RWPE2 (cell line): ENCODE data around the gene MBD3.
A peak's percentile ranks its signal among the peaks of the same experiment; 100 is the strongest.

Experiments
- ATAC-seq: fragments of 200-7000 bp; cut with Tn5 transposase; 3 replicates; pipeline ENCODE4 v1.9.1; 2021; ENCODE audit warnings: low read depth
- DNase-seq: peaks from one replicate; pipeline ENCODE4 v3.0.0-alpha.2; 2020; ENCODE audit warnings: low spot score
- H3K27ac ChIP-seq: fragments of 450-650 bp; 2 replicates; pipeline ENCODE4 v1.5.1; 2017; ENCODE audit warnings: mild to moderate bottlenecking; ENCODE audit not compliant: poor library complexity, severe bottlenecking
- H3K27me3 ChIP-seq: fragments of 250-450 bp; sonication (Bioruptor Pico); 2 replicates; pipeline ENCODE4 v1.5.1; 2021; ENCODE audit warnings: mild to moderate bottlenecking, moderate library complexity; ENCODE audit not compliant: insufficient read depth, poor library complexity, severe bottlenecking
- H3K36me3 ChIP-seq: fragments of 250-450 bp; sonication (Bioruptor Pico); 2 replicates; pipeline ENCODE4 v1.5.1; 2020; ENCODE audit warnings: low read depth, mild to moderate bottlenecking, moderate library complexity
- H3K4me1 ChIP-seq: fragments of 250-450 bp; sonication (Bioruptor Pico); 2 replicates; pipeline ENCODE4 v1.5.1; 2021; ENCODE audit warnings: mild to moderate bottlenecking, moderate library complexity; ENCODE audit not compliant: insufficient read depth, poor library complexity, severe bottlenecking
- H3K4me3 ChIP-seq: fragments of 250-450 bp; sonication (Bioruptor Pico); 2 replicates; pipeline ENCODE4 v1.5.1; 2021; ENCODE audit warnings: mild to moderate bottlenecking, moderate library complexity; ENCODE audit not compliant: severe bottlenecking
- H3K9me3 ChIP-seq: fragments of 250-450 bp; sonication (Bioruptor Pico); 2 replicates; pipeline ENCODE4 v1.5.1; 2021; ENCODE audit warnings: mild to moderate bottlenecking, moderate library complexity; ENCODE audit not compliant: severe bottlenecking
- TF ChIP-seq, protein P1 (sequence below): fragments of 450-650 bp; IDR thresholded peaks from one replicate; pipeline ENCODE4 v1.5.1; 2017; ENCODE audit warnings: mild to moderate bottlenecking, moderate library complexity; ENCODE audit not compliant: poor library complexity, severe bottlenecking

The MBD3 gene

DNA sequence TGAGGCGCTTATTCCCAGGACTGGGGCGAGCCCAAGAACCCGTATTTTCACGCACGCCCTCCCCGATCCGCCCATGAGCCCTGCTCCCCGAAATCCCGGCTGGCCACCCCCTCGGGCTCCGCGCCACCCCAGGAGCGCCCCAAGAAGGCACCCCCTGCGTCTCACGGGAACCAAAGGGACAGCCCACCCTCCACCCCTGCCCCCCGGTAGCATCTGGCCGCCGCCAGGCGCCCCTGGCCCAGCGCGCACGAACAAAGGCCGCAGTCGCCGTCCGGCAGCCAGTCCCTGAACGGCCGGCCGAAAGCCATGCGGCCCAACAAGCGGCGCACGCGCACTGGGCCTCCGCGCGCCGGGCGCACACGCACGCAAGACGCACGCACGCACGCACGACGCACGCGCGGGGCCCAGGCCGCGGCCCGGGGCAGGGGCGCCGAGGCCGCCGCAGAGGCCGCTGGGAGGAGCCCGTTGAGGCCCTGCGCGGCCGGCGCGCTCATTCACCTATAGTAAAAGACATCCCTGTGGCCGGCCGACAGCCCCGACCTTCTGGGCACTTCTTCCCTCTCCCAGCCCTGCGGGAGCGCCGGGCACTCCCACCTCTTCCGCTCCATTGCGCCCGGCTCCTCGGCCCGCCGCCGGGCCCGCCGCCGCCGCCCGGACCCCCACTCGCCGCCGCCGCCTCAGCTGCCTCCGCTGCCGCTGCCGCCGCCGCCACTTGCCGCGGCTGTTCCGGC is 476 bp downstream of the MBD3 start:
- H3K4me1 ChIP-seq, result peaks cover 30% of the 10 kb centered on the region
- H3K27ac ChIP-seq, result peak overlapping the region; percentile 90
- peaks cover 8% of the 10 kb centered on the region for H3K36me3 ChIP-seq
- H3K9me3 ChIP-seq, result no peaks in the 10 kb centered on the region
- peak overlapping the region; percentile 95 for H3K4me3 ChIP-seq
- no peaks in the 10 kb centered on the region for H3K27me3 ChIP-seq
- TF ChIP-seq, protein P1, sequence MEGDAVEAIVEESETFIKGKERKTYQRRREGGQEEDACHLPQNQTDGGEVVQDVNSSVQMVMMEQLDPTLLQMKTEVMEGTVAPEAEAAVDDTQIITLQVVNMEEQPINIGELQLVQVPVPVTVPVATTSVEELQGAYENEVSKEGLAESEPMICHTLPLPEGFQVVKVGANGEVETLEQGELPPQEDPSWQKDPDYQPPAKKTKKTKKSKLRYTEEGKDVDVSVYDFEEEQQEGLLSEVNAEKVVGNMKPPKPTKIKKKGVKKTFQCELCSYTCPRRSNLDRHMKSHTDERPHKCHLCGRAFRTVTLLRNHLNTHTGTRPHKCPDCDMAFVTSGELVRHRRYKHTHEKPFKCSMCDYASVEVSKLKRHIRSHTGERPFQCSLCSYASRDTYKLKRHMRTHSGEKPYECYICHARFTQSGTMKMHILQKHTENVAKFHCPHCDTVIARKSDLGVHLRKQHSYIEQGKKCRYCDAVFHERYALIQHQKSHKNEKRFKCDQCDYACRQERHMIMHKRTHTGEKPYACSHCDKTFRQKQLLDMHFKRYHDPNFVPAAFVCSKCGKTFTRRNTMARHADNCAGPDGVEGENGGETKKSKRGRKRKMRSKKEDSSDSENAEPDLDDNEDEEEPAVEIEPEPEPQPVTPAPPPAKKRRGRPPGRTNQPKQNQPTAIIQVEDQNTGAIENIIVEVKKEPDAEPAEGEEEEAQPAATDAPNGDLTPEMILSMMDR, result no peak
- peak; percentile 71 for ATAC-seq
- DNase-seq, result no peak

DNA sequence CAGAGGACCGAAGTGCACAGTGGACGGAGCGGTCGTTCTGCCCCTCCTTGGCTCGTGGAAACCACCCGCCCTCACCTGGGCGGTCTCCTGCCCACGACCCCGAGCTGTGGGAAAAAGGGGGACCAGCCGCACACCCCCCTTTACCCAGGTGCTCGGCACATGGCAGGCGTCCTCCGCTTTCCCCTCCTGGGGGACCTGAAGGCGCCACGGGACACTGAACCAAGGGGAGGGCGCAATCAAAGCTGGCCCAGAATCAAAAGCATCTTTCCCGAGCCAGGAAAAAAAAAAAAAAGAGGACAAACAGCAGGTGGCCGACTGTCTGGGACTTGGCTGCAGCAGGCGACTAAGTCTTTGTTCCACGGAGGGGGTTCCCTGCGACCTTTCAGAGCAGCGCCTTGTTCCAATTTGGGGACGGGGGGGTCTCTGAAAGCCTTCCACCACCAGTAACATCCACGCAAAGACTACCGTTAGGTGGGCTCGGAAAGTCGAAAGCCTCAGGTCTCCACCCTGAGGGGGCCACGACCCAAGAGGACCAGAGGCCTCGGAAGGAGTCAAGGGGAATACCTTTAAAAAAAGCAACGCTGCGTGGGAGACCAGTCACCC is 1.1 kb downstream of the MBD3 start:
- Histone ChIP-seq H3K4me3 (peak overlapping the region; percentile 95), H3K9me3 (no peaks in the 10 kb centered on the region), H3K36me3 (peaks cover 2% of the 10 kb centered on the region), H3K4me1 (peaks cover 30% of the 10 kb centered on the region), H3K27me3 (no peaks in the 10 kb centered on the region), H3K27ac (peak overlapping the region; percentile 90)
- no peak for ATAC-seq
- TF ChIP-seq, protein P1, result no peak
- DNase-seq, result no peak

DNA sequence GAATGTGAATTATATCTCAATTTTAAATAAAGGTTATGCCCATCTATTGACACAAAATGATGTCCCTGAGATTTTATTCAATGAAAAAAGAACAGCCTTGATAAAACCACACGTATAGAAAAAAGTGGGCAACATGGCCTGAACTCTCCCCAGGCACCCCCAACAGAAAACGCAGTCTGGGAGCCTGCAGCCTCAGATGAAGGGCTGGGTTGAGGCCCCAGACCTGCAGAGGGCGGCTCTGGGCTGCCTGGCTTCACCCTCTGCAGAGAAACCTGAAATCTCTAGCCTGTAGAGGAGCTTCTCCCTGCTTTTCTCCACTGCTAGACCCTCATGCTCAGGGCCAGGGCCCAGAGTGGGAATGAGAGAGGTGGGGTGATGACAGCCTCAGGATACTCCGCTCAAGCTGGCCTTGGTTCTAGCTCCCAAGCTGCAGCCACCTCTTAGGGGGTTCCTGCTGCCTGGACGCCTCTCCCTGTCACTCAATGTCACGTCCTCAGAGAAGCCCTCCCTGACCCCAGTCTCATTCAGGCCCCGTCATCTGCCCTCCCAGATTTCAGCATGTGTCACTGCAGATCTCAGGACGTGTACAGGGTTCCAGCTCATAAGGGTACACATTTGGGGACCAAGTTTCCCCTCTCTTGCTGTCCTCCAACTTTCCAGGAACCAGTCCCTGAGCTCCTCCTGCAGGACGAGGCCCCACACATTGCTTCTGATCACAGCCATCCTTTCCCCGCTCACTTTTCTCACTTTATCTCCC is 1.8 kb downstream of the MBD3 start:
- TF ChIP-seq, protein P1, result peak; percentile 34
- DNase-seq (peak; percentile 38), ATAC-seq (peak; percentile 28; the same call in 2 of the 3 replicates)
- Histone ChIP-seq H3K36me3 (peaks cover 3% of the 10 kb centered on the region; the same call in 1 of the 2 replicates), H3K4me3 (peak overlapping the region; percentile 95), H3K4me1 (peaks cover 30% of the 10 kb centered on the region), H3K9me3 (no peaks in the 10 kb centered on the region), H3K27ac (peak overlapping the region; percentile 90), H3K27me3 (no peaks in the 10 kb centered on the region)

DNA sequence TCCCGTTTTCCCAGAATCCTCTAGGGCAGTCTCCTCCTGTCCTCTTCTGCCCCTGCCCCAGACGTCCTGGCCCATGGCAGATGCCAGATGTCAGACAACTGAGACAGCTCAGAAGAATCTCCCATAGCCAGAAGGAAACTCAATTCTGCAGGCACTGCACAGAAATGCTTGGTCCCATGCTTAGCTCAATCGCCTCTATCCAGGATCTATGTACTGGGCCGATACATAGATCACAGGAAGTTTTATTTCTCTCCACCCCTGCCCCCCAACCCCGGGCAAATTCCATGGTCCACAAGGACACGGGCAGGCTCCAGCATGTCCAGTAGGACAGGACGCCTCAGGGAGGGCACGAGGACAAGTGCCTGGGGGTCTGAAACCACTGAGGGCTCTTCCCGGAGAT is 4.8 kb downstream of the MBD3 start:
- H3K9me3 ChIP-seq, result no peaks in the 10 kb centered on the region
- H3K27ac ChIP-seq, result peak overlapping the region; percentile 90
- DNase-seq (no peak), ATAC-seq (no peak)
- TF ChIP-seq, protein P1, result no peak
- peaks cover 30% of the 10 kb centered on the region for H3K4me1 ChIP-seq
- no peak overlapping the region for H3K4me3 ChIP-seq
- H3K36me3 ChIP-seq, result peaks cover 19% of the 10 kb centered on the region
- no peaks in the 10 kb centered on the region for H3K27me3 ChIP-seq
